Thyroid gland (tissue), 4 donors: ENCODE results near the gene EWSR1.

Experiments used
- CTCF ChIP-seq, 6 experiments: fragments of 200-600 bp in 3 of 6; fragments of 450-650 bp in 3 of 6; sonication (generic) in 3 of 6; IDR thresholded peaks; one replicate each; pipeline ENCODE4 v1.5.1; 2016 to 2019; ENCODE audit warnings: antibody characterized with exemption in 6 of 6, mild to moderate bottlenecking in 2 of 6, inconsistent platforms in 1 of 6, moderate library complexity in 1 of 6
- POLR2A ChIP-seq, 2 donors: fragments of 450-650 bp; IDR thresholded peaks; one replicate each; pipeline ENCODE4 v1.6.1; 2017; ENCODE audit warnings: antibody characterized with exemption in 2 of 2, mild to moderate bottlenecking in 2 of 2, moderate library complexity in 1 of 2

- TF ChIP-seq CTCF (IDR thresholded peaks at IDR 0.05) (no peak), POLR2A (IDR thresholded peaks at IDR 0.05) (no peak)
These were observed 9.4 kb upstream of the EWSR1 start for GRCh38 chr22:29258407-29259252.
